GM23338 (cell line): ENCODE measurements around the gene PROZ. TPM values are rescaled to one million over a fixed set of nuclear protein-coding genes. Genes with fewer than 3 reads are reported as not detected.

Source experiments
- ATAC-seq: fragments of 200-7000 bp; cut with Tn5 transposase; 3 replicates; pipeline ENCODE4 v1.9.1; 2020
- DNase-seq: peaks from one replicate; pipeline ENCODE4 v3.0.0-alpha.2; 2015; ENCODE audit warnings: low spot score
- H2AFZ ChIP-seq: fragments of 200-600 bp; sonication (generic); 2 replicates; pipeline ENCODE4 v1.8.0; 2016; ENCODE audit warnings: antibody characterized with exemption, mild to moderate bottlenecking, moderate library complexity
- H3F3A ChIP-seq: fragments of 200-600 bp; sonication (generic); replicated peaks from 2 replicates; pipeline ENCODE4 v1.8.0; 2017; ENCODE audit warnings: antibody characterized with exemption, mixed run types, low read depth
- H3K27ac ChIP-seq: fragments of 200-600 bp; sonication (generic); 2 replicates; pipeline ENCODE4 v1.6.1; 2016; ENCODE audit warnings: low read depth
- H3K27me3 ChIP-seq: fragments of 200-600 bp; sonication (generic); 2 replicates; pipeline ENCODE4 v1.8.0; 2016; ENCODE audit warnings: mild to moderate bottlenecking, mixed run types, moderate library complexity; ENCODE audit not compliant: insufficient read depth
- H3K36me3 ChIP-seq: fragments of 200-600 bp; sonication (generic); 2 replicates; pipeline ENCODE4 v1.8.0; 2016; ENCODE audit warnings: mild to moderate bottlenecking; ENCODE audit not compliant: insufficient read depth
- H3K4me1 ChIP-seq: fragments of 200-600 bp; sonication (generic); 2 replicates; pipeline ENCODE4 v1.8.0; 2016; ENCODE audit warnings: mild to moderate bottlenecking, moderate library complexity; ENCODE audit not compliant: insufficient read depth
- H3K4me2 ChIP-seq: fragments of 200-600 bp; sonication (generic); 2 replicates; pipeline ENCODE4 v1.7.1; 2017; ENCODE audit warnings: mixed run types
- H3K4me3 ChIP-seq: fragments of 200-600 bp; sonication (generic); 2 replicates; pipeline ENCODE4 v1.6.1; 2016; ENCODE audit warnings: mixed run types
- H3K79me2 ChIP-seq: fragments of 200-600 bp; sonication (generic); replicated peaks from 2 replicates; pipeline ENCODE4 v1.8.0; 2017; ENCODE audit warnings: mild to moderate bottlenecking; ENCODE audit not compliant: insufficient read depth
- H3K9me2 ChIP-seq: fragments of 200-600 bp; sonication (generic); 2 replicates; pipeline ENCODE4 v1.8.0; 2017; ENCODE audit not compliant: insufficient read depth
- H4K20me1 ChIP-seq: fragments of 200-600 bp; sonication (generic); replicated peaks from 2 replicates; pipeline ENCODE4 v1.8.0; 2017; ENCODE audit warnings: mild to moderate bottlenecking; ENCODE audit not compliant: insufficient read depth
- H3K27ac Mint-ChIP-seq: 2 replicates; pipeline ENCODE4 v1.8.0; 2020; ENCODE audit warnings: inconsistent platforms, mild to moderate bottlenecking, moderate library complexity, mixed read lengths
- H3K27me3 Mint-ChIP-seq: 3 replicates; pipeline ENCODE4 v1.8.0; 2022; ENCODE audit warnings: low read depth, mild to moderate bottlenecking, moderate library complexity, mixed read lengths, inconsistent platforms; ENCODE audit not compliant: insufficient read depth, poor library complexity
- H3K36me3 Mint-ChIP-seq: 3 replicates; pipeline ENCODE4 v1.8.0; 2021; ENCODE audit warnings: low read depth, mild to moderate bottlenecking, inconsistent platforms, moderate library complexity, mixed read lengths
- H3K4me1 Mint-ChIP-seq: 3 replicates; pipeline ENCODE4 v1.8.0; 2020; ENCODE audit warnings: mild to moderate bottlenecking, inconsistent platforms, mixed read lengths
- H3K4me3 Mint-ChIP-seq: 3 replicates; pipeline ENCODE4 v1.8.0; 2021; ENCODE audit warnings: moderate library complexity, mild to moderate bottlenecking, inconsistent platforms, mixed read lengths
- H3K9me3 Mint-ChIP-seq: 3 replicates; pipeline ENCODE4 v1.8.0; 2020; ENCODE audit warnings: moderate library complexity, mild to moderate bottlenecking, inconsistent platforms, mixed read lengths
- CREB1 ChIP-seq: fragments of 250-450 bp; sonication (Bioruptor Pico); IDR thresholded peaks from 2 replicates; pipeline ENCODE4 v1.5.0; 2020; ENCODE audit warnings: low read depth, mild to moderate bottlenecking, moderate library complexity
- EZH2 ChIP-seq: fragments of 200-600 bp; sonication (generic); IDR thresholded peaks from one replicate; pipeline ENCODE4 v1.8.0; 2017; ENCODE audit warnings: antibody characterized with exemption, mild to moderate bottlenecking, low read depth; ENCODE audit not compliant: unreplicated experiment
- NANOG ChIP-seq: IDR thresholded peaks from 2 replicates; pipeline ENCODE4 v1.6.1; 2016; ENCODE audit warnings: antibody characterized with exemption, borderline replicate concordance
- STAT1 ChIP-seq: IDR thresholded peaks from one replicate; pipeline ENCODE4 v1.6.1; 2016; ENCODE audit warnings: antibody characterized with exemption; ENCODE audit not compliant: unreplicated experiment
- ZNF331 ChIP-seq: fragments of 250-450 bp; sonication (Bioruptor Pico); IDR thresholded peaks from 2 replicates; pipeline ENCODE4 v1.5.0; 2020; ENCODE audit warnings: low read depth, mild to moderate bottlenecking, moderate library complexity
- polyA plus RNA-seq: library from polyadenylated mRNA; unstranded; fragments of >200 nt; fragmentation: Nextera tagmentation; extraction: Ambion mirVana; gene quantifications from 2 replicates; pipeline ENCODE4 v1.2.1, GENCODE V29; 2016
- total RNA-seq: library from RNA; depleted of rRNA; stranded (reverse); fragments of >200 nt; shearing (Covaris generic); gene quantifications from 2 replicates; pipeline ENCODE4 v1.2.3, GENCODE V29; 2014
- TF ChIP-seq, protein P1 (sequence below), 2 experiments: fragments of 200-600 bp in 1 of 2; sonication (generic) in 1 of 2; conservative IDR thresholded peaks; 2 replicates each; pipeline versions ENCODE4 v1.5.1 to v1.6.1; 2016 to 2017; ENCODE audit warnings: antibody characterized with exemption in 2 of 2, low read depth in 2 of 2, mild to moderate bottlenecking in 2 of 2, moderate library complexity in 1 of 2
- TF ChIP-seq, protein P2 (sequence below): IDR thresholded peaks from 2 replicates; pipeline ENCODE4 v1.6.1; 2016; ENCODE audit warnings: antibody characterized with exemption

The PROZ gene
- total and polyA plus RNA-seq, 2 experiments from 2014 or later = 0.53 TPM; not detected in 1

- TF ChIP-seq ZNF331 (CRISPR knock-in tag) = no peak
- TF ChIP-seq, protein P1, sequence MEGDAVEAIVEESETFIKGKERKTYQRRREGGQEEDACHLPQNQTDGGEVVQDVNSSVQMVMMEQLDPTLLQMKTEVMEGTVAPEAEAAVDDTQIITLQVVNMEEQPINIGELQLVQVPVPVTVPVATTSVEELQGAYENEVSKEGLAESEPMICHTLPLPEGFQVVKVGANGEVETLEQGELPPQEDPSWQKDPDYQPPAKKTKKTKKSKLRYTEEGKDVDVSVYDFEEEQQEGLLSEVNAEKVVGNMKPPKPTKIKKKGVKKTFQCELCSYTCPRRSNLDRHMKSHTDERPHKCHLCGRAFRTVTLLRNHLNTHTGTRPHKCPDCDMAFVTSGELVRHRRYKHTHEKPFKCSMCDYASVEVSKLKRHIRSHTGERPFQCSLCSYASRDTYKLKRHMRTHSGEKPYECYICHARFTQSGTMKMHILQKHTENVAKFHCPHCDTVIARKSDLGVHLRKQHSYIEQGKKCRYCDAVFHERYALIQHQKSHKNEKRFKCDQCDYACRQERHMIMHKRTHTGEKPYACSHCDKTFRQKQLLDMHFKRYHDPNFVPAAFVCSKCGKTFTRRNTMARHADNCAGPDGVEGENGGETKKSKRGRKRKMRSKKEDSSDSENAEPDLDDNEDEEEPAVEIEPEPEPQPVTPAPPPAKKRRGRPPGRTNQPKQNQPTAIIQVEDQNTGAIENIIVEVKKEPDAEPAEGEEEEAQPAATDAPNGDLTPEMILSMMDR (conservative IDR thresholded peaks at IDR 0.05; ENCODE audit: low read depth in 2 of 2) = no peak
- TF ChIP-seq, protein P2, sequence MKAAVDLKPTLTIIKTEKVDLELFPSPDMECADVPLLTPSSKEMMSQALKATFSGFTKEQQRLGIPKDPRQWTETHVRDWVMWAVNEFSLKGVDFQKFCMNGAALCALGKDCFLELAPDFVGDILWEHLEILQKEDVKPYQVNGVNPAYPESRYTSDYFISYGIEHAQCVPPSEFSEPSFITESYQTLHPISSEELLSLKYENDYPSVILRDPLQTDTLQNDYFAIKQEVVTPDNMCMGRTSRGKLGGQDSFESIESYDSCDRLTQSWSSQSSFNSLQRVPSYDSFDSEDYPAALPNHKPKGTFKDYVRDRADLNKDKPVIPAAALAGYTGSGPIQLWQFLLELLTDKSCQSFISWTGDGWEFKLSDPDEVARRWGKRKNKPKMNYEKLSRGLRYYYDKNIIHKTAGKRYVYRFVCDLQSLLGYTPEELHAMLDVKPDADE = no peak
- TF ChIP-seq EZH2 = no peak
- no peak for TF ChIP-seq CREB1 (CRISPR knock-in tag)
- Histone ChIP-seq H3K27ac (peak within 1 kb of the TSS; percentile 97), H3K4me1 (peaks cover 36% of the 10 kb centered on the region), H3K4me3 (peak within 1 kb of the TSS; percentile 62), H3K4me2 (peak within 1 kb of the TSS; percentile 86), H4K20me1 (peaks cover 51% of the 10 kb centered on the region), H2AFZ (0 out of 2 replicates have a peak within 1 kb of the TSS, but pooled peaks have one; percentile 29), H3F3A (0 out of 2 replicates have a peak, but pooled peaks cover 10% of the 10 kb centered on the region), H3K9me2 (no peaks in the 10 kb centered on the region), H3K36me3 (no peaks in the 10 kb centered on the region), H3K27me3 (no peaks in the 10 kb centered on the region), H3K79me2 (peaks cover 85% of the 10 kb centered on the region)
- ATAC-seq = peak; percentile 36
- H3K4me1 Mint-ChIP-seq = peaks cover 43% of the 10 kb centered on the region
- H3K27ac Mint-ChIP-seq = no peak within 1 kb of the TSS
- peaks cover 5% of the 10 kb centered on the region for H3K27me3 Mint-ChIP-seq
- peak; percentile 92 for DNase-seq
- H3K36me3 Mint-ChIP-seq = peaks cover 54% of the 10 kb centered on the region
- peak within 1 kb of the TSS; percentile 89 for H3K4me3 Mint-ChIP-seq
- H3K9me3 Mint-ChIP-seq = no peaks in the 10 kb centered on the region
These were observed 50.9 kb downstream of the PROZ start, which contains the start of gene CUL4A for GRCh38 chr13:113209336-113209758. CUL4A (plus strand) TSS chr13:113209613; CDS start chr13:113209628, 15 bp downstream.

DNA sequence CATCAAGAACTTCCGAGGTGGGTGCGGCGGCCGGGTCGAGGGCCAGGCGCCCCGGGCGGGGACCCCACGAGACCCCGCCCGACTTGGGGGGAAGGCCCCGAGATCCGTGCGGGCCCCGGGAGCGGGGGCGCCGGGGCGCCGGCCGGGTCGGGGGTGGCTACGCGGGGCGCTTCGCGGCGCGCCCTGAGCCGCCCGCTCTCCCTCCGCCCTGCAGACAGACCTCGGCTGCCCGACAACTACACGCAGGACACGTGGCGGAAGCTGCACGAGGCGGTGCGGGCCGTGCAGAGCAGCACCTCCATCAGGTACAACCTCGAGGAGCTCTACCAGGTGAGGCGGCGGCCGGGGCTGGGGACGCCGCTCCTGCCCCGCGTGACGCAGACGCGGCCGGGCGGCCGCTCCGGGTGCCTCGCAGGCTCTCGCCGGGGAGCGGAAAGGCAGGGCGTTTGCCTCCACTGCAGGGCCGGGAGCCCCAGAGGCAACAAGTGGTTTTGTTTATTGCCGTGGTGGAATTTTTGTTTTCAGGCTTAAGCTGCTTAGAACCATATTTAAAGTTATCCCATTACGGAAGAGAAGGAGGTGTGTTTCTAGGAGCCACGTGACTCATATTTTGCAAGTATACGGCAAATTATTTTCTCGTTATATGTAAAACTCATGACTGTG is 51.4 kb downstream of the PROZ start:
- Histone ChIP-seq H3K27ac (peak overlapping the region; percentile 50), H3K27me3 (no peaks in the 10 kb centered on the region), H3K36me3 (no peaks in the 10 kb centered on the region), H3K9me2 (no peaks in the 10 kb centered on the region; the same call in 1 of the 2 replicates), H3K79me2 (peaks cover 85% of the 10 kb centered on the region), H3K4me2 (peak overlapping the region; percentile 80), H4K20me1 (peaks cover 53% of the 10 kb centered on the region), H3F3A (0 out of 2 replicates have a peak, but pooled peaks cover 10% of the 10 kb centered on the region), H3K4me3 (peak overlapping the region; percentile 62), H3K4me1 (peaks cover 36% of the 10 kb centered on the region), H2AFZ (0 out of 2 replicates have a peak overlapping the region, but pooled peaks have one; percentile 29)
- ATAC-seq (peak; percentile 14), DNase-seq (peak; percentile 72)
- Mint-ChIP-seq H3K4me3 (peak overlapping the region; percentile 89), H3K36me3 (peaks cover 53% of the 10 kb centered on the region), H3K27ac (no peak overlapping the region), H3K4me1 (peaks cover 42% of the 10 kb centered on the region), H3K27me3 (peaks cover 4% of the 10 kb centered on the region), H3K9me3 (no peaks in the 10 kb centered on the region)
- peak; percentile 55 for TF ChIP-seq CREB1 (CRISPR knock-in tag)
- TF ChIP-seq NANOG = no peak
- TF ChIP-seq, protein P1 (conservative IDR thresholded peaks at IDR 0.05; ENCODE audit: low read depth in 2 of 2) = no peak
- TF ChIP-seq STAT1 = no peak
